ENCODE data around the gene RIOK3.

DNA sequence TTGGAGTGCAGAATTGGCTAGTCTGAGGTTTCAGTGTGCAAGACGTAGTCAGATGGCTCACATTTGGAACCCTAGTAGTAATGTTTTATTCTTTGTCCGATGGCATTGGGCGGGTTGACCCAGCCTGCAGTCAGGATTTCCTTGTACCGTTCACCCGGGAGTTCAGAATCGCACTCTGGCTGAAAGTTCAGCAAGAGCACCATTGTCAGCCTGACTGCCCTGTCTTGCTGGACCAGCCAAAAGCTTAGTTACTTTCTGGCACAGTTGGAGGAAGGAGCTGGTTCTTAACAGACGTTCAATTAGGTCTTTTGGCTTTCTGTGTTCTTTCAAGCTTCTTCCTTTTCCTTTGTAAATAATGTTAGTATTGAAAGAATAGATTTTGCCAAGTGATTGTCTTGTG is 68.8 kb downstream of the RIOK3 start:
- TF ChIP-seq EP300 (IDR thresholded peaks at IDR 0.05) (no peak), RCOR1 (IDR thresholded peaks at IDR 0.05; ENCODE audit: low read depth, low read length) (no peak), MAFK (IDR thresholded peaks at IDR 0.05; ENCODE audit: partially characterized antibody) (no peak), NPAS2 (CRISPR knock-in tag; IDR thresholded peaks at IDR 0.05; ENCODE audit: borderline replicate concordance) (no peak), POLR2A (IDR thresholded peaks at IDR 0.05; ENCODE audit: low read length) (no peak), HOXA7 (CRISPR knock-in tag; IDR thresholded peaks at IDR 0.05) (no peak), EHF (CRISPR knock-in tag; IDR thresholded peaks at IDR 0.05) (no peak), FOSL2 (IDR thresholded peaks at IDR 0.05) (no peak), FOSL2 (CRISPR knock-in tag; IDR thresholded peaks at IDR 0.05) (no peak)
- TF ChIP-seq, protein P1, sequence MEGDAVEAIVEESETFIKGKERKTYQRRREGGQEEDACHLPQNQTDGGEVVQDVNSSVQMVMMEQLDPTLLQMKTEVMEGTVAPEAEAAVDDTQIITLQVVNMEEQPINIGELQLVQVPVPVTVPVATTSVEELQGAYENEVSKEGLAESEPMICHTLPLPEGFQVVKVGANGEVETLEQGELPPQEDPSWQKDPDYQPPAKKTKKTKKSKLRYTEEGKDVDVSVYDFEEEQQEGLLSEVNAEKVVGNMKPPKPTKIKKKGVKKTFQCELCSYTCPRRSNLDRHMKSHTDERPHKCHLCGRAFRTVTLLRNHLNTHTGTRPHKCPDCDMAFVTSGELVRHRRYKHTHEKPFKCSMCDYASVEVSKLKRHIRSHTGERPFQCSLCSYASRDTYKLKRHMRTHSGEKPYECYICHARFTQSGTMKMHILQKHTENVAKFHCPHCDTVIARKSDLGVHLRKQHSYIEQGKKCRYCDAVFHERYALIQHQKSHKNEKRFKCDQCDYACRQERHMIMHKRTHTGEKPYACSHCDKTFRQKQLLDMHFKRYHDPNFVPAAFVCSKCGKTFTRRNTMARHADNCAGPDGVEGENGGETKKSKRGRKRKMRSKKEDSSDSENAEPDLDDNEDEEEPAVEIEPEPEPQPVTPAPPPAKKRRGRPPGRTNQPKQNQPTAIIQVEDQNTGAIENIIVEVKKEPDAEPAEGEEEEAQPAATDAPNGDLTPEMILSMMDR (IDR thresholded peaks at IDR 0.05), result no peak
- TF ChIP-seq, protein P2, sequence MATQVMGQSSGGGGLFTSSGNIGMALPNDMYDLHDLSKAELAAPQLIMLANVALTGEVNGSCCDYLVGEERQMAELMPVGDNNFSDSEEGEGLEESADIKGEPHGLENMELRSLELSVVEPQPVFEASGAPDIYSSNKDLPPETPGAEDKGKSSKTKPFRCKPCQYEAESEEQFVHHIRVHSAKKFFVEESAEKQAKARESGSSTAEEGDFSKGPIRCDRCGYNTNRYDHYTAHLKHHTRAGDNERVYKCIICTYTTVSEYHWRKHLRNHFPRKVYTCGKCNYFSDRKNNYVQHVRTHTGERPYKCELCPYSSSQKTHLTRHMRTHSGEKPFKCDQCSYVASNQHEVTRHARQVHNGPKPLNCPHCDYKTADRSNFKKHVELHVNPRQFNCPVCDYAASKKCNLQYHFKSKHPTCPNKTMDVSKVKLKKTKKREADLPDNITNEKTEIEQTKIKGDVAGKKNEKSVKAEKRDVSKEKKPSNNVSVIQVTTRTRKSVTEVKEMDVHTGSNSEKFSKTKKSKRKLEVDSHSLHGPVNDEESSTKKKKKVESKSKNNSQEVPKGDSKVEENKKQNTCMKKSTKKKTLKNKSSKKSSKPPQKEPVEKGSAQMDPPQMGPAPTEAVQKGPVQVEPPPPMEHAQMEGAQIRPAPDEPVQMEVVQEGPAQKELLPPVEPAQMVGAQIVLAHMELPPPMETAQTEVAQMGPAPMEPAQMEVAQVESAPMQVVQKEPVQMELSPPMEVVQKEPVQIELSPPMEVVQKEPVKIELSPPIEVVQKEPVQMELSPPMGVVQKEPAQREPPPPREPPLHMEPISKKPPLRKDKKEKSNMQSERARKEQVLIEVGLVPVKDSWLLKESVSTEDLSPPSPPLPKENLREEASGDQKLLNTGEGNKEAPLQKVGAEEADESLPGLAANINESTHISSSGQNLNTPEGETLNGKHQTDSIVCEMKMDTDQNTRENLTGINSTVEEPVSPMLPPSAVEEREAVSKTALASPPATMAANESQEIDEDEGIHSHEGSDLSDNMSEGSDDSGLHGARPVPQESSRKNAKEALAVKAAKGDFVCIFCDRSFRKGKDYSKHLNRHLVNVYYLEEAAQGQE (IDR thresholded peaks at IDR 0.05), result no peak

Data from A549 (cell line).